DOHH2 (cell line): ENCODE results near the gene ANXA4.
A peak's percentile ranks its signal among the peaks of the same experiment; 100 is the strongest.

ENCODE experiments used
- H3F3A ChIP-seq: fragments of 200-600 bp; sonication (generic), shearing (Covaris generic); 2 replicates; pipeline ENCODE4 v1.6.0; 2016; ENCODE audit warnings: antibody characterized with exemption, mild to moderate bottlenecking; ENCODE audit not compliant: control insufficient read depth, insufficient read depth
- H3K27ac ChIP-seq: fragments of 200-600 bp; sonication (generic); 2 replicates; pipeline ENCODE4 v1.5.1; 2014; ENCODE audit warnings: low read depth, mild to moderate bottlenecking, low read length, moderate library complexity
- H3K27me3 ChIP-seq: fragments of 200-600 bp; sonication (generic); 2 replicates; pipeline ENCODE4 v1.6.1; 2014; ENCODE audit warnings: mild to moderate bottlenecking, low read length, mixed read lengths; ENCODE audit not compliant: control insufficient read depth
- H3K36me3 ChIP-seq: fragments of 200-600 bp; sonication (generic); 2 replicates; pipeline ENCODE4 v1.6.1; 2014; ENCODE audit warnings: mild to moderate bottlenecking, low read length, moderate library complexity, mixed read lengths; ENCODE audit not compliant: control insufficient read depth
- H3K4me1 ChIP-seq: fragments of 200-600 bp; sonication (generic); 2 replicates; pipeline ENCODE4 v1.6.1; 2014; ENCODE audit warnings: mild to moderate bottlenecking, low read length, mixed read lengths; ENCODE audit not compliant: control insufficient read depth
- H3K4me2 ChIP-seq: fragments of 200-600 bp; sonication (generic); 2 replicates; pipeline ENCODE4 v1.6.0; 2014; ENCODE audit warnings: mild to moderate bottlenecking, low read length, moderate library complexity
- H3K4me3 ChIP-seq: fragments of 200-600 bp; sonication (generic); 2 replicates; pipeline ENCODE4 v1.5.1; 2014; ENCODE audit warnings: mild to moderate bottlenecking, low read length, mixed read lengths
- H3K79me2 ChIP-seq: fragments of 200-600 bp; sonication (generic); 2 replicates; pipeline ENCODE4 v1.6.1; 2014; ENCODE audit warnings: mild to moderate bottlenecking, low read length, mixed read lengths; ENCODE audit not compliant: control insufficient read depth
- H3K9me2 ChIP-seq: fragments of 200-600 bp; sonication (generic); replicated peaks from 2 replicates; pipeline ENCODE4 v1.6.1; 2014; ENCODE audit warnings: mild to moderate bottlenecking, low read length, mixed read lengths; ENCODE audit not compliant: control insufficient read depth
- H3K9me3 ChIP-seq: fragments of 200-600 bp; sonication (generic); 2 replicates; pipeline ENCODE4 v1.6.1; 2014; ENCODE audit warnings: antibody characterized with exemption, low read length, mixed read lengths; ENCODE audit not compliant: control insufficient read depth, insufficient read depth
- H4K20me1 ChIP-seq: fragments of 200-600 bp; sonication (generic); 2 replicates; pipeline ENCODE4 v1.6.0; 2014; ENCODE audit warnings: low read depth, mild to moderate bottlenecking, antibody characterized with exemption, low read length, moderate library complexity; ENCODE audit not compliant: control insufficient read depth, insufficient read depth
- CTCF ChIP-seq: fragments of 200-600 bp; sonication (generic); IDR thresholded peaks from one replicate; pipeline ENCODE4 v1.5.1; 2014; ENCODE audit warnings: antibody characterized with exemption, mild to moderate bottlenecking, low read depth, low read length; ENCODE audit not compliant: poor library complexity, severe bottlenecking
- EZH2phosphoT487 ChIP-seq: fragments of 200-600 bp; sonication (generic); IDR thresholded peaks from 2 replicates; pipeline ENCODE4 v1.6.1; 2017; ENCODE audit warnings: borderline replicate concordance, mild to moderate bottlenecking, antibody characterized with exemption, low read length, moderate library complexity, mixed read lengths

ANXA4 gene

GRCh38 chr2:69721022-69721421 is 20.9 kb upstream of the ANXA4 start:
- no peaks in the 10 kb centered on the region for H3K9me3 ChIP-seq
- H3K79me2 ChIP-seq, result no peaks in the 10 kb centered on the region
- H3K36me3 ChIP-seq, result no peaks in the 10 kb centered on the region
- TF ChIP-seq CTCF, result no peak
- no peak for TF ChIP-seq EZH2phosphoT487
- H3K4me1 ChIP-seq, result peaks cover 7% of the 10 kb centered on the region
- no peaks in the 10 kb centered on the region for H4K20me1 ChIP-seq
- no peak overlapping the region for H3K4me2 ChIP-seq
- H3K27ac ChIP-seq, result no peak overlapping the region
- no peaks in the 10 kb centered on the region for H3K9me2 ChIP-seq
- H3K4me3 ChIP-seq, result no peak overlapping the region
- H3F3A ChIP-seq, result no peaks in the 10 kb centered on the region
- H3K27me3 ChIP-seq, result peaks cover 16% of the 10 kb centered on the region

DNA sequence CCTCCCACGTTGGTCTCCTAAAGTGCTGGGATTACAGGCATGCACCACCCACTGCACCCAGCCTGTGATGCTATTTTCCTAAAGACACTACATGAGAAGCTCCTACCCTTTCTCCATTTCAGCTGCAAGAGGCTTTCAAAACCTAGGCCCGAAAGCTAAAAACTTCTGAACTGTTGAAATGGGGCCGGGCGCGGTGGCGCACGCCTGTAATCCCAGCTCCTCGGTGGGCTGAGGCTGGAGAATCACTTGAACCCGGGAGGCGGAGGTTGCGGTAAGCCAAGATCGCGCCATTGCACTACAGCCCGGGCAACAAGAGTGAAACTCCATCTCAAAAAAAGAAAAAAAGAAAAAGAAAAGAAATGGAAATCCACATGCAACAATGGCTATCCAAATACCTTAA is 18.1 kb upstream of the ANXA4 start:
- TF ChIP-seq CTCF (no peak), EZH2phosphoT487 (no peak)
- Histone ChIP-seq H3K27ac (no peak overlapping the region), H4K20me1 (no peaks in the 10 kb centered on the region), H3K4me2 (no peak overlapping the region), H3K4me3 (no peak overlapping the region), H3K27me3 (peaks cover 9% of the 10 kb centered on the region), H3K9me2 (no peaks in the 10 kb centered on the region), H3K4me1 (peaks cover 7% of the 10 kb centered on the region), H3K36me3 (no peaks in the 10 kb centered on the region), H3K79me2 (no peaks in the 10 kb centered on the region), H3K9me3 (no peaks in the 10 kb centered on the region), H3F3A (no peaks in the 10 kb centered on the region)

DNA sequence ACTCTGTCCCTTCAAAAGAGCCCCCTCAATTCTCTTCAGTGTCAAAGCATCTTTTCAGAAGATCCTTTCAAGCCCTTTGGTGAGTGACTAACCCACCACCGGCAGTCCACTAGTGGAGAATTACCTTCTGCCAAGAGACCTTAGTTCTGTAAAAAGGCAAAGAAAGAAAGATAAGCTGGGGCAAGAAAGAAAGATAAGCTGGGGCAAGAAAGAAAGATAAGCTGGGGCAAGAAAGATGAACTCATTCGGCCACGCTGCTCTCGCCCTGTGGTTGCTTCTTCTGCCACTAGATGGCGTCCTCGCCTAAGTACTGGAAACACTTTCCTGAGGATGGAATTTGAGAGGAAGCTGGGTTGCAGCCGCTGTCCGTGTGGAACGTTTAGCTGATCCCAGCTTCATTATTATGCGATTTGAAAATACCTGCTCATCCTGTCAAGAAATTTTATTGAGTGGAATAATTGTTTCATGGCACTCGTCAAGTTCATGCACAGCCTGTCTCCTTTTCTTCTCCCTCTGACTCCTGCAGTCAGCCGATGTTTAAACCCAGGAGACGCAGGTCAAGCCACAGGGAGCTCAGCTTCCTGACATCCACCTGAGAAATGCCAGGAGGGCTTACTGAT is 17.3 kb upstream of the ANXA4 start:
- Histone ChIP-seq H3F3A (no peaks in the 10 kb centered on the region), H3K4me3 (peak overlapping the region; percentile 72), H3K79me2 (no peaks in the 10 kb centered on the region)

More for the DNA sequence above, 17.3 kb upstream of the ANXA4 start:
- Histone ChIP-seq H3K4me2 (peak overlapping the region; percentile 95), H3K27ac (no peak overlapping the region), H3K9me2 (no peaks in the 10 kb centered on the region), H4K20me1 (no peaks in the 10 kb centered on the region), H3K36me3 (no peaks in the 10 kb centered on the region), H3K27me3 (peaks cover 9% of the 10 kb centered on the region), H3K4me1 (peaks cover 7% of the 10 kb centered on the region), H3K9me3 (no peaks in the 10 kb centered on the region)
- TF ChIP-seq CTCF (peak; percentile 84), EZH2phosphoT487 (no peak)
